MCF 10A (cell line): ENCODE measurements around the gene MED13L. TPM values are rescaled to one million over a fixed set of nuclear protein-coding genes. Genes with fewer than 3 reads are reported as not detected.

ENCODE experiments used
- BruUV-seq: library from RNA; stranded (reverse); fragments of 400-500 nt; replicated peaks from 2 replicates; lab custom pipeline; 2021; lab: Mats Ljungman, UMichigan
- CTCF ChIA-PET: fragments of 300-600 bp; sonication (Branson Sonifier 250); formaldehyde crosslinking; extraction: SDS; loops from one replicate; lab custom pipeline; 2021; ENCODE audit warnings: antibody characterized with exemption, inconsistent platforms; lab: Yijun Ruan, JAX
- POLR2A ChIA-PET: fragments of 300-600, 350-650 bp; sonication (Branson Sonifier 250); formaldehyde crosslinking; extraction: SDS; loops from one replicate; lab custom pipeline; 2020; ENCODE audit warnings: antibody characterized with exemption, inconsistent platforms; lab: Yijun Ruan, JAX
- DNase-seq: peaks from one replicate; pipeline ENCODE4 v3.0.0-alpha.2; 2018; ENCODE audit not compliant: unreplicated experiment
- H3K27ac Mint-ChIP-seq: one replicate; pipeline ENCODE4 v1.8.0; 2022; ENCODE audit warnings: mild to moderate bottlenecking, low read depth, mixed read lengths; ENCODE audit not compliant: unreplicated experiment
- H3K27me3 Mint-ChIP-seq: one replicate; pipeline ENCODE4 v1.8.0; 2022; ENCODE audit warnings: mixed read lengths; ENCODE audit not compliant: insufficient read depth, unreplicated experiment
- H3K36me3 Mint-ChIP-seq: one replicate; pipeline ENCODE4 v1.8.0; 2022; ENCODE audit warnings: mild to moderate bottlenecking, moderate library complexity, mixed read lengths; ENCODE audit not compliant: insufficient read depth, unreplicated experiment
- H3K4me1 Mint-ChIP-seq: one replicate; pipeline ENCODE4 v1.8.0; 2022; ENCODE audit warnings: mixed read lengths; ENCODE audit not compliant: insufficient read depth, unreplicated experiment
- H3K4me3 Mint-ChIP-seq: one replicate; pipeline ENCODE4 v1.8.0; 2022; ENCODE audit warnings: mild to moderate bottlenecking, moderate library complexity, mixed read lengths; ENCODE audit not compliant: unreplicated experiment
- H3K9me3 Mint-ChIP-seq: one replicate; pipeline ENCODE4 v1.8.0; 2022; ENCODE audit warnings: mixed read lengths; ENCODE audit not compliant: unreplicated experiment
- intact Hi-C: fragments of 100-400 bp; cut with micrococcal nuclease; formaldehyde crosslinking; loops from 2 replicates; pipeline ENCODE4 v1.14.1; 2022
- total RNA-seq: library from RNA; stranded (reverse); gene quantifications from 2 replicates; pipeline ENCODE4 v1.2.3, GENCODE V29; 2022
- TF ChIP-seq, protein P1 (sequence below): fragments of 200-600 bp; IDR thresholded peaks from one replicate; pipeline ENCODE4 v1.8.0; 2022; ENCODE audit warnings: antibody characterized with exemption, mild to moderate bottlenecking; ENCODE audit not compliant: unreplicated experiment

MED13L gene
- total RNA-seq, 1 experiment from 2014 or later, result 91.6 TPM

DNA sequence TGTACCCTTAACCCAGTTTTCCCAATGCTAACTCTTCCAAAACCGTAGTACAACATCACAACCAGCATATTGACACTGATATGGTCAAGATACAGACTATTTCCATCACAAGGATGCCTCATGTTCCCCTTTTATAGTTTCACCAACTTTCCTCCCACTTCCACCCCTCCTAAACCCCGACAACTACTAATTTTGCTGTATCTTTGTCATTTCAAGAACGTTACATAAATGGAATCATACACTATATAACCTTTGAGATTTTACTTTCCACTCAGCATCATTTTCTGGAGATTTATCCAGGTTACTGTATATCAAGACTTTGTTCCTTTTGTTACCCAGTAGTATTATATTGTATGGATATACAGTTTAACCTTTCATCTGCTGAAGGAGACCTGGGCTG is 88.9 kb downstream of the MED13L start:
- TF ChIP-seq, protein P1, sequence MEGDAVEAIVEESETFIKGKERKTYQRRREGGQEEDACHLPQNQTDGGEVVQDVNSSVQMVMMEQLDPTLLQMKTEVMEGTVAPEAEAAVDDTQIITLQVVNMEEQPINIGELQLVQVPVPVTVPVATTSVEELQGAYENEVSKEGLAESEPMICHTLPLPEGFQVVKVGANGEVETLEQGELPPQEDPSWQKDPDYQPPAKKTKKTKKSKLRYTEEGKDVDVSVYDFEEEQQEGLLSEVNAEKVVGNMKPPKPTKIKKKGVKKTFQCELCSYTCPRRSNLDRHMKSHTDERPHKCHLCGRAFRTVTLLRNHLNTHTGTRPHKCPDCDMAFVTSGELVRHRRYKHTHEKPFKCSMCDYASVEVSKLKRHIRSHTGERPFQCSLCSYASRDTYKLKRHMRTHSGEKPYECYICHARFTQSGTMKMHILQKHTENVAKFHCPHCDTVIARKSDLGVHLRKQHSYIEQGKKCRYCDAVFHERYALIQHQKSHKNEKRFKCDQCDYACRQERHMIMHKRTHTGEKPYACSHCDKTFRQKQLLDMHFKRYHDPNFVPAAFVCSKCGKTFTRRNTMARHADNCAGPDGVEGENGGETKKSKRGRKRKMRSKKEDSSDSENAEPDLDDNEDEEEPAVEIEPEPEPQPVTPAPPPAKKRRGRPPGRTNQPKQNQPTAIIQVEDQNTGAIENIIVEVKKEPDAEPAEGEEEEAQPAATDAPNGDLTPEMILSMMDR, result no peak
- ChIA-PET CTCF (no interaction called here), POLR2A (interaction anchor here (1.8 kb wide), 1 partner anchor 11 kb away, joined by 7 read pairs; no protein-coding TSS in a partner anchor)
- peaks cover 21% of the 10 kb centered on the region for H3K4me1 Mint-ChIP-seq
- no peaks in the 10 kb centered on the region for H3K36me3 Mint-ChIP-seq
- H3K9me3 Mint-ChIP-seq, result no peaks in the 10 kb centered on the region
- DNase-seq, result no peak
- H3K4me3 Mint-ChIP-seq, result no peak overlapping the region
- H3K27ac Mint-ChIP-seq, result no peak overlapping the region
- no peaks in the 10 kb centered on the region for H3K27me3 Mint-ChIP-seq
- intact Hi-C loops, result no loop called here
- BruUV-seq, result no TSS peak

DNA sequence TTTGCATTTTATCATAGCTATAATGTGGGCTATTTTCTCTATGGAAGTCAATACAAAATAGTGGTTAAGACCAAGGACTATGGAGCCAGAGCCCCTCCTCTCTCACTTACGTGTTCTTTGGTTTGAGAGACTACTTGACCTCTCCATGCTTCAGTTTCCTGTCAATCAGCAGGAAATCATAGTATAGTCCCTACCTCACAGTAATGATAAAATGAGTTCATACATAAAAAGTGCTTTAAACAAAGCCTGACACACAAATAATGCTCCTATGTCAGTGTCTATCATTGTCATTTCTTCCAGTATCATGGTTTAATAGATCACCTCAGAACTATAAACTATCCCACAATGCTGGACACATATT is 90.4 kb downstream of the MED13L start:
- no peak overlapping the region for H3K27ac Mint-ChIP-seq
- H3K36me3 Mint-ChIP-seq, result no peaks in the 10 kb centered on the region
- CTCF ChIA-PET, result no interaction called here
- POLR2A ChIA-PET, result interaction anchor here (0.6 to 1.4 kb wide), 3 partner anchors 7 to 29 kb away, joined by 3 read pairs; no protein-coding TSS in a partner anchor
- H3K4me3 Mint-ChIP-seq, result no peak overlapping the region
- H3K27me3 Mint-ChIP-seq, result no peaks in the 10 kb centered on the region
- H3K9me3 Mint-ChIP-seq, result no peaks in the 10 kb centered on the region
- intact Hi-C loops, result no loop called here
- TF ChIP-seq, protein P1, result no peak
- BruUV-seq, result no TSS peak
- peaks cover 30% of the 10 kb centered on the region for H3K4me1 Mint-ChIP-seq
- no peak for DNase-seq

DNA sequence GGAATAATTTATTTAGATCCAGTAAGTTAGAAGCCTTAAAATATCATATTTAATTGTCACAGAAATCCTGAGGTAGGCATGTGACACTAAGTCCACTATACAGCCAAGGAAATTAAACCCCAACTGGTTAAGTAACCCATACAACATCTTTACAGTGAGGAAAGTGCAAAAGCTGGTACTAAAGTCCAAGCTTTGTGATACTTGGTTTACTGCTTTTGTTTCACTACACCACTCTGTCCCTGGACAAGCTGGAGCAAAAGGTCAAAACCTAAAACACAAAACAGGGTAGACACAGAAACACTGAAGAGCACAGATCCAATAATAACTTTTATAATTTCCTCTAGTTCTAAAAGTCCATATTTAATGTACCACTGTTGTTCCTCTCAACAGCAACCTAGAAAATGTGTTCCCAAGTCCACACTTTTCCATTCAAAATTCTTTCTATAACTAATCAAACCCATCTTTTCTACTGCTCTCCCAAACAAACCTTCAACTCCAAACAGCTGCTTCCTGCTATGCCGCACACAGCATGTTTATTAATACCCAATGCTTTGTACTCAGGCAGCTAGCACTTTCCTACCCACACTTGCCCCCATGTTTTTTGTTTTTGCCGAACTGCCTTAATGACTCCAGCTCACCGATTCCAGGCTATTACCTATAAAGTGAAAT is 90.9 kb downstream of the MED13L start:
- no TSS peak for BruUV-seq
- H3K36me3 Mint-ChIP-seq, result no peaks in the 10 kb centered on the region
- TF ChIP-seq, protein P1, result no peak
- H3K4me3 Mint-ChIP-seq, result no peak overlapping the region
- peaks cover 34% of the 10 kb centered on the region for H3K4me1 Mint-ChIP-seq
- H3K27me3 Mint-ChIP-seq, result no peaks in the 10 kb centered on the region
- CTCF ChIA-PET, result interaction anchor here (0.7 kb wide), 1 partner anchor 1074 kb away, joined by 6 read pairs; no protein-coding TSS in a partner anchor
- DNase-seq, result no peak
- POLR2A ChIA-PET, result interaction anchor here (0.6 to 1.4 kb wide), 4 partner anchors 7 to 29 kb away, joined by 3 read pairs; no protein-coding TSS in a partner anchor
- no peaks in the 10 kb centered on the region for H3K9me3 Mint-ChIP-seq
- intact Hi-C loops, result no loop called here
- H3K27ac Mint-ChIP-seq, result no peak overlapping the region

DNA sequence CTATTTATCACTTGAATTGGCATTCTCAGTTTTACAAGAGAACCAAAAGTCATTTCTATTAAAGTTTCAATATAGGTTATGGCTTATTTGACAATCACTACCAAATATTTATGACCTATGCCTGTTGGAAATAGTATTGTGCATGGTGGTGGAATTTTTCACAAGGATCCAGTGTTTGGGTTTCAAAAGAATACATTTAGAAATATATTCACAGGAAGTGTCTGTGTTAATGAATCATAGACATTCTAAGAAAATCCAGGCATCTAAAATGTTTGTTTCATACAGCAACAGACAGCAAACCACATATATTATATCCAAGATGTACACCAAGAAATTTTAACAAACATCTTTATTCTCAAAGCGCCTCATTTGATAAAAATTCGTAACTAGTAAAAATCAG is 92.7 kb downstream of the MED13L start:
- BruUV-seq, result no TSS peak
- Mint-ChIP-seq H3K4me3 (no peak overlapping the region), H3K36me3 (no peaks in the 10 kb centered on the region), H3K4me1 (peaks cover 34% of the 10 kb centered on the region), H3K27ac (no peak overlapping the region), H3K9me3 (no peaks in the 10 kb centered on the region), H3K27me3 (no peaks in the 10 kb centered on the region)
- no peak for DNase-seq
- TF ChIP-seq, protein P1, result no peak
- intact Hi-C loops, result no loop called here
- ChIA-PET POLR2A (no interaction called here), CTCF (no interaction called here)
